Placental epithelial cell (primary cell): ENCODE measurements around the gene SYT6. TPM values are rescaled to one million over a fixed set of nuclear protein-coding genes. Genes with fewer than 3 reads are reported as not detected.

Experiments
- total RNA-seq: library from RNA; depleted of rRNA; stranded (reverse); fragments of >200 nt; gene quantifications from 2 replicates; pipeline ENCODE4 v1.2.3, GENCODE V29; 2012

SYT6 gene, protein sequence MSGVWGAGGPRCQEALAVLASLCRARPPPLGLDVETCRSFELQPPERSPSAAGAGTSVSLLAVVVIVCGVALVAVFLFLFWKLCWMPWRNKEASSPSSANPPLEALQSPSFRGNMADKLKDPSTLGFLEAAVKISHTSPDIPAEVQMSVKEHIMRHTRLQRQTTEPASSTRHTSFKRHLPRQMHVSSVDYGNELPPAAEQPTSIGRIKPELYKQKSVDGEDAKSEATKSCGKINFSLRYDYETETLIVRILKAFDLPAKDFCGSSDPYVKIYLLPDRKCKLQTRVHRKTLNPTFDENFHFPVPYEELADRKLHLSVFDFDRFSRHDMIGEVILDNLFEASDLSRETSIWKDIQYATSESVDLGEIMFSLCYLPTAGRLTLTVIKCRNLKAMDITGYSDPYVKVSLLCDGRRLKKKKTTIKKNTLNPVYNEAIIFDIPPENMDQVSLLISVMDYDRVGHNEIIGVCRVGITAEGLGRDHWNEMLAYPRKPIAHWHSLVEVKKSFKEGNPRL
- total RNA-seq: 13.0 and 22.4 TPM in 2 replicates

GRCh38 chr1:114153261-114154145 is at the start of gene SYT6:
Gene SYT6, minus strand, starts transcription at chr1:114153869. Its CDS starts 97 bp downstream, at chr1:114153772.

Other genes with a start within 250 kb of the SYT6 start
- gene AP4B1, start 249.1 kb downstream of the SYT6 start, total RNA-seq: 8.1 and 10.6 TPM in 2 replicates
- 3.1 and 3.8 TPM in 2 replicates for gene DCLRE1B, start 248.5 kb downstream of the SYT6 start, total RNA-seq
- gene HIPK1, start 224.5 kb downstream of the SYT6 start, total RNA-seq: 17.7 and 32.0 TPM in 2 replicates
- 670 and 834 TPM in 2 replicates for gene OLFML3, start 174.4 kb downstream of the SYT6 start, total RNA-seq